GM18499 (cell line): ENCODE measurements around the gene VCPKMT.
"Not testable (repeated sequence)": the region's sequence is repeated elsewhere in the genome, so short reads cannot be mapped to it uniquely, and the experiment has no call there.

Experiments used
- ATAC-seq: cut with Tn5 transposase; IDR thresholded peaks from one replicate; pipeline ENCODE4 v1.9.1; 2021; ENCODE audit warnings: moderate number of reproducible peaks; ENCODE audit not compliant: insufficient read depth, unreplicated experiment

VCPKMT gene

DNA sequence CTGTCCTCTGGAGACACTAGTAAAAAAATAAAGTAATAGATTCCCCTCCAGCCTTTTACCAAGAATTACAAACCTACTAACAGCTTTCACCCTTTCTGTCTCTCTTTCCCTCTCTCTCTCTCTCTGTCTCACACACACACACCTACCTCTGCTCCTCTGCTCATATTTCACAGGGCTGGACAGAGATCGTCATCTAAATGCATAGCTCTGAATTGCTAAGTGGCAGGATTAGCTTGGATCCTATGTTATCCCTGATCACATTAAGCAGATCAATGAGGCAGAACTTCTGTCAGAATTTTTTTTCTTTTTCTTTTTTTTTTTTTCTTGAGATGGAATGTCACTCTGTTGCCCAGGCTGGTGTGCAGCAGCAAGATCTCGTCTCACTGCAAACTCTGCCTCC lies 22.9 kb downstream of the VCPKMT start:
- ATAC-seq = no peak

DNA sequence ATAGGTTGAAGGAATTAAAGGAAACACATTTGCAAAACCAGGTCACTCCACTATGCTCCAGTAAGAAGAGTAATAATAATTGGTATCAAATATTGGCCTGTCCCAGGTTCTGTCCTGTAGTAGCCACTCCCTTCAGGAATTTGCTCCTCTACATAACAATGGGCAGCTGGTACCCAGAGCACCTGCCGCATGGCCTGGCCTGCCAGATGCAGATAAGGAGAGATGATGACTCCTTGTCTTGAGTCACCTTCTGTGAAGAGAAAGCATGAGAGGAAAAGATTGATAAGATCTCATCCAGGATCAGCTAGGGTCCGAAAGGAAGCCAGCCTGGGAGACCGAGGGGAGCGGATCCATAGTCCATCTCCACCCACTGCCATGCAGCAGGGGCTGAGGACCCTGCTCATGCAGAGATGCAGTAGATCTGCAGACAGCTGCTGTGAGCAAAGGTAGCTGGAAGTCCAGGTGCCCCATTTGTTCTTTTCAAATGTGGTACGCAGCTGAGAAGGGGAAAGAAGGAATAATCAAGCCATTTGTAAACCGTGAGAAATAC lies 24.3 kb downstream of the VCPKMT start:
- no peak for ATAC-seq

DNA sequence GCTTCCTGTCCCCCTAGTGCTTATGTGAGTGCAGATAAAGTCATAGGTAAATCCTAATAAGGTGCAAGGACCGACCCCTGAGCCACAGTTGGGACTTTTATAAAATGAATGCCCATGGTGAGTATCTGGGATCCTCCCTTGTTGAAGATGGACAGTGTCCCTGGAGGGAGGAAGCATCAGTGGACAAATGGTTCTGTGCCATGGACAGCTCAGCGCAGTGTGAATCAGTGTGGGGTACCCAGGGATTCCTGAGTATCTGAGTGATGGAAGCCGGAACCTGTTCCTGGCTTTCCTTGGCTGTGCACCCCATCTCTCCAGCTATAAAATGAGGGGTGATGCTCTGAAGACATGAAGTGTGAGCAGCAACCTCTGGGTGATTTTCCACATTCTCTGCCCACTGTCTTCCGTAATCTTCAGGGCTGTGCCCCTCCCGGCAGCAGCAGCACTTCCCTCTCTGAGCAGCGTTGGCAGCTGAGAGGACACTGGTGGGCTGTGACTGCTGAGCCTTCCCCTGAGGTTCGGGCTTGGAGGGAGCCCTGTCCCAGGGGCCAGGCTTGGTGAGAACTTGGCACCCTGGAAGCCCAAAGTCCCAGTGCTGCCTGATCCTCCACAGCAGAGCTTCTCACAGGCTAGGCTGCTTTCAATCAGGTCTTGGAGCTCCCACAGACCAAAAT lies 25.0 kb downstream of the VCPKMT start:
- ATAC-seq = no peak

DNA sequence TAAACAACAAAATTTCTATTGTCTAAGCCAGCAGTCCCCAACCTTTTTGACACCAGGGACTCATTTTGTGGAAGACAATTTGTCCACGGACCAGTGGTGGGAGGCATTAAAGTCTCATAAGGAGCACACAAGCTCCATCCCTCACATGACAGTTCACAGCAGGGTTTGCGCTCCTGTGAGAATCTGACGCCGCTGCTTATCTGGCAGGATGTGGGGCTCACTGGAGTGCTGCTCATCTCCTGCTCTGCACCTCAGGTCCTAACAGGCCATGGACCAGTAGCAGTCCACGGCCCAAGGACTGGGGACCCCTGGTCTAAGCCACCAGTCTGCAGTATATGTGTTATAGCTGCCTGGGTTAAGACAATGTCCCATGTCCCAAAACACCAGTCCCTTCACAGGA lies 27.2 kb downstream of the VCPKMT start:
- ATAC-seq = no peak

DNA sequence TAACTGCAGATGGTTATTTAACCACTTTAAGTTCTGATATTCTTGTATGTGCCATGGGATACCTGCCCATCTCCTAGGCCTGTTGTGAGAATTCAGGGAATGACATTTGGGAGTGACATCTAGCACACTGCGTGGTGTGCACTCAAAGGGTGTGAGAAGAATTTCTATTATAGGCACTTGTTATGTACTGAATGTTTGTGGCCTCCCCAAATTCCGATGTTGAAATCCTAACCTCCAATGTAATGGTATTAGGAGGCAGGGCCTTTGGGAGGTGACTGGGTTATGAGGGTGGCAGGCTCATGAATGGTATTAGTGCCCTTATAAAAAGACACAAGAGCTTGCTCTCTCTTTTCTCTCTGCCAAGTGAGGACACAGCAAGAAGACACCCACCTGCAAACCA lies 27.6 kb downstream of the VCPKMT start:
- ATAC-seq = no peak

DNA sequence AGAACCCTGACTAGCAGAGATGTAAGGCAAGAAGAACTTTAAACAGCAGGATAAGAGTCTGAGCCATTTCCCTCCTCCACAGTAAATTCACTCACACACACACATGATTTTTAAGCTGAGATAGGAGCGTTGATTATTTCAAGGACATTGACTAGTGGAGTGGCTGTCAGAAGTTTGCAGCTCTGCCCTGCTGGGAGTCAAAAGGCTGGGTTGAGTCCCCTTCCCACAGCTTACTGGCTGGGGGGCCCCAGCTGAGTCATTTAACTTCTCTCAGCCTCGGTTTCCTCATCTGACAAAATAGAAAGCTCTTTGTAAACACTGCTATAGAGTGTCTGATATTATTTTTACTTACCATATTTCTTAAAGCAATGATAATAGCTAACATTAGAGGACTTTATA lies 28.3 kb downstream of the VCPKMT start:
- ATAC-seq = no peak

DNA sequence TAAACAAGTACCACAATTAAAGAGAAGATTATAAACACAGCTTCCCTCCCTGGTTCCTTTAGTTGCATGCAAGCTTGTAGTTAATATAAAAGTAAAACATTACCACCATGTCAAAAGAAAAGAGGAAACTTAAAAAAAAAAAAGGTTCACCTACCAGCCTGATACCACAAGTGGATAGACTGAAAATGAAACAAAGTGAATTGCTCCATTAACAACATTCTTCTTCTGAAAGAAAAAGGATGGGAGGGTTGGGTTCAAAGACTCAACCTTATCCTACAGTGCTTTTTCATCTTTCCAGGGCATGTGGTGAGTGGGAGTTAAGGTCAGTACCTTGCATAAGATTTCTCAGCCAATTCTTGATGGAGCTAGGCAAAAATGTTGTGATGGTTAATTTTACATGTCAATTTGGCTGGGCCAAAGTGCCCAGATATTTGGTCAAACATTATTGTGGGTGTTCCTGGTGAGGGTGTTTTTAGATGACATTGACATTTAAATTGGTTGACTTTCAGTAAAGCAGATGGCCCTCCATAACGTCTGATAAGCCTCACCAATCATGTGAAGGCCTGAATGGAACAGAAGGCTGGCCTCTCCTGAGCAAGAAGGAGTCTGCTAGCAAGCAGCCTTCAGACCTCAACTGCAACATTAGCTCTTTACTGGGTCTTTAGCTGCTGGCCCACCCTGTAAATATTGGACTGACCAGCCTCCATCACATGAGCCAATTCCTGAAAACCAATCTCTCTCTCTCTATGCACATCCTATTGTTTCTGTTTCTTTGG lies 28.8 kb downstream of the VCPKMT start:
- ATAC-seq = no peak

DNA sequence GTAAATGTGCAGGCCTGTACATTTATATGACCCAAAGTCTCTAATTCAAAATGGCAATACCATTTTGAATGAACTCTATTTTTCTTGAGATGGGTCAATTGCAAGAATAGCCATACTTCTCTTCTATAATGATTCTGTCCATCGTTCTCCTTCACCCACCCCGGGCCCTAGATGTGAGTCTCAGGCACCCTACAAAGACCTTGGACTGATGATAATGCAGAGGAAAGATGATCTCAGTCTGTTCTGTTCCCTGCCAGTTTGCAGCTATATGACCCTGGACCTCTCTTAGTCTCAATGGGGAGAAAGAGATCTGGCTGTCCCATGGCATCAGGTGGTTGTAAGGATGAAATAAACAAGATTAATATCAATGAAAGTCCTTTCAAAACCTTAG lies 30.1 kb downstream of the VCPKMT start:
- no peak for ATAC-seq

DNA sequence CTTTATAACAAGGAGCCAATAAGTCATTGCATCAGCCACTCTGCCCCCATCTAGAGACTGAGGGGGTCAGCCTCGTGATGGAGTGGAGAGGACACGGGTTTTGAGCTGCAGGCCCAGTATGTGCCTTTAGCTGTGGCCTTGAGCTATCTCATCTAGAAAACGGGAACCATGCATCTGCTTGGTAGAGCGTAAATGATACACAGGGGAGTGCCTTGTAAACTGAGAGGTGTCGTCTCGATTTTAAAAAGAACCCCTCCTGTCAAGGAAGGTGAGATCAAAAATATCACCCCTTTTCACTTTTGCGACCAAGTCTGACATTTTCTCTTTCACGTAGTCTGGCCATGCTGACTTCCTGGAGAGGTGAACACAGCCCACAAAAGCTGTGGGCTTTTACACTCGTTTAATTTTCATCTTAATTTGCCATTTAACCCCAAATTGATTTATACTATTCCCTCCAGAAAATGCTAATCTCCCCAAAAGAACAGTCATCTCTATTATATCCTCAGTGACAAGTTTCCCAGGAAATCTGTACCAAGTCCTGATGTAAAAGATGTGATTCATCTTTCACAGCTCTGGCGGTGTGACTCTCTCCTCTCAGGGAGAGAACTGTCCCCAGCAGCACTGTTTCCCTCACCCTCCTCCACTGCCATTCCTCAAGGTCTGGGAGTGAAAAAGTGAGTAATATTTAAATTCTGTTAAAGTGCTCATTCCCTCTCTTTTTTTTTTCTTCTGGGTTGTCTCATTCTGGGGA lies 30.6 kb downstream of the VCPKMT start:
- ATAC-seq = peak; percentile 49

DNA sequence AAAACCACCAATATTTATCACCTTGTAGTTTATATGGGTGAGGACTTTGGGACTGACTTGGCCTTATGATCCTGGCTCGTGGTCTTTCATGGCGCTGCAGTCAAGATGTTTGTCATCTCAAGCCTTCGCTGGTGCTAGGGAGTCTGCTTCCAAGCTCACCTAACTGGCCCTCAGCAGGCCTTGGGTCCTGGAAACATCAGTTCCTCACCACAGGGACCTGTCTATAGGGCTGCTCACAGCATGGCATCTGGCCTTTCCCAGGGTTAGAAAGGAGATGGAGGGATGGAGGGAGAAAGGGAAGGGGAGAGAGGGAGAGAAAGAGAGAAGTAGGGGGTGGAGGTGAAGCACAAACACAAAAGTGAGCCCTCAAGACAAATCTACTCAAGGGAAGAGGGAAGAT lies 31.7 kb downstream of the VCPKMT start:
- ATAC-seq = no peak

DNA sequence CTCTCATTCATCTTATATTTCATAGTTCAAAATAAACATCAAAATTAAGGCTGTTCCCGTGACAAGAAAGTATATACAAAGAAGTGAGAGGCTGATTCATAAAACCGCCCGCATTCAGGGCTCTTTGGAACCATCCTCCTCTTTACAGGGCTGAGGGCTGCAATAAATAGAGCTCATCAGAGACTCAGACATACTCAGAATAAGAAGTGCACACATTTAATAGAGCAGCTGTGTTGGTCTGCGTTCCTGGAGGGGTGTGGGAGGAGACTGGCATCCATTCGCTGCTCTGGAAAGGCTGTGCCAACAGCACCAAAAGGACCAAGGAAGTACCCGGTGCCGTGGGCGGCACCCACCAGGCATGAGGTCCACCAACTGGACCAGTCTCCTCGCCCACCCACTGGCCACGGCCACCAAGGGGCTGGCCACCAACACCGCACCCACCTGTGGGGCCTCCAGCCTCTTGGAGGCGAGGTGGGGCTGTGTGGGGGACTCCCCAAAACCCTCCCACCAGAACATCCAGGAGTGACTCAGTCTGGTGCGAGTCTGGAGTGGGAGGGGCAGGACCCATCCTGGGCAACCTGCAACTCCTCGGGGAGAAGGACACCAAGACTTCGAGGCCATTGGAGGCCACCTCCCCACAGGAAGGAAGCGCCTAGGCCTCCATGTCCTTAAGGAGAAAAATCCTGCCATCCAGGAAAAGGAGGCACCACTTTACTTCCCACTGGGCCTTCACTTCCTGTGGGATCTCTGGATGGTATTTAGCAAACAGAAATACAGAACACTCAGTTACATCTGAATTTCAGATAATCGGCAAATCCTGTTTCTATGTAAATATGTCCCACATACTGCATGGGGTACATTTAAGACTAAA lies 32.7 kb downstream of the VCPKMT start:
- peak; percentile 28 for ATAC-seq

DNA sequence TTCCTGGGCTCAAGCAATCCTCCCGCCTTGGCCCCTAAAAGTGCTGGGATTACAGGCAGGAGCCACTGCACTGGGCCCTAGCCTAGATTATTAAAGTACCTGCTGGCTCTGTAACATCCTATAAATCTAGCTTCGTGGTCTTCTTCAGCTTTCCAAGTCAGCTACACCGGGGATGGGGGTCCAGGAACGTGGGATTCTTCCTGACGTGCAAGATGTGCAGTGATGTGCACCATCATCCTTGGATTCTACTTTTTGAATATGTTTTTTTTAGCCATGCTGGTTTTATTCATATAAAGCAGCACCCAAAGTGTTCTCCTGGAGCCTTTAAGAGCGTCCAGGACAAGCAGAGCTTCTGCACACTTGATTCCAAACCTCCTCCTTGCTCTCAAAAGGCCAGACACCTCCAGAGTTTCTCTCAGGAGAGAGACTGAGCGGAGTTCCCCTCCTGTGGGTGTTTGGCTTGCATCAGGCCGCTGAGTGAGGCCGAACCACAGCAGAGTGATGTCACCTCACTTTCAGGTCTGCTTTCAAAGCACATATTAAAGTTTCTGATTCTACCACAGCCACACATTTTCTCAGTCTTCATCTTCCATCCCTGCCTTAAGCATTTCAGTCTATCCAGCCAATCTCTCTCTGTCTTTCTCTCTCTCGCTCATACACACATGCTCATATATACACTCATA lies 33.4 kb downstream of the VCPKMT start:
- peak; percentile 51 for ATAC-seq

DNA sequence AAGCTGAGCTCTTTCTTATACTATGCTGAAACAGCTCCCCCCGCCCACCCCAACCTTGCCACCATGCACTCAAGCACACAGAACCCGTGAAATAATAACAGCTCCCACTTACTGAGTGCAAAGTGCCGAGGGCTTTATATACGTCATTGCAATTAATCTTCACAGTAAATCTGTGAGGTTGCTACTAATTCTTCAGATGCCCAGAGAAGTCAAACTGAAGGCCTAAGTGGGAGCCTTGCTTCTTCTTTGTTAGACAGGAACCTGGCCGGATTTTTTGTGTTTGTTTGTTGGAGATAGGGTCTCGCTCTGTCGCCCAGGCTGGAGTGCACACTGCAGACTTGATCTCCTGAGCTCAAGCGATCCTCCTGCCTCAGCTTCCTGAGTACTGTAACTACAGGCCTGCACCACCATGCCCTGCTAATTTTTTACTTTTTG lies 34.0 kb downstream of the VCPKMT start:
- no peak for ATAC-seq

DNA sequence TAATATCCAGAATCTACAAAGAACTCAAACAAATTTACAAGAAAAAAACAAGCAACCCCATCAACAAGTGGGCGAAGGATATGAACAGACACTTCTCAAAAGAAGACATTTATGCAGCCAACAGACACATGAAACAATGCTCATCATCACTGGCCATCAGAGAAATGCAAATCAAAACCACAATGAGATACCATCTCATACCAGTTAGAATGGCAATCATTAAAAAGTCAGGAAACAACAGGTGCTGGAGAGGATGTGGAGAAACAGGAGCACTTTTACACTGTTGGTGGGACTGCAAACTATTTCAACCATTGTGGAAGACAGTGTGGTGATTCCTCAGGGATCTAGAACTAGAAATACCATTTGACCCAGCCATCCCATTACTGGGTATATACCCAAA lies 37.3 kb downstream of the VCPKMT start:
- ATAC-seq = not testable (repeated sequence)

DNA sequence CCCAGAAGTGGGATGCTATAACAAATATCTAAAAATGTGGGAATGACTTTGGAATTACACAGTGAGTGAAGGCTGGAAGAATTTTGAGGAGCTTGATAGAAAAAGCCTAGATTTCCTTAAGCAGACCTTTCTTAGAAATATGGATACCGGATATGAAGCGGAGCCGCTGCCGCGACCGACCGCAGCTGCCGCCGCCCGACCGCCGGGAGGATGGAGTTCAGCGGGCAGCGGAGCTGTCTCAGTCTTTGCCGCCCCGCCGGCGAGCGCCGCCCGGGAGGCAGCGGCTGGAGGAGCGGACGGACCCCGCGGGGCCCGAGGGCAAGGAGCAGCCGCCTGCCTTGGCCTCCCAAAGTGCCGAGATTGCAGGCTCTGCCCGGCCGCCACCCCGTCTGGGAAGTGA lies 42.7 kb downstream of the VCPKMT start:
- not testable (repeated sequence) for ATAC-seq

DNA sequence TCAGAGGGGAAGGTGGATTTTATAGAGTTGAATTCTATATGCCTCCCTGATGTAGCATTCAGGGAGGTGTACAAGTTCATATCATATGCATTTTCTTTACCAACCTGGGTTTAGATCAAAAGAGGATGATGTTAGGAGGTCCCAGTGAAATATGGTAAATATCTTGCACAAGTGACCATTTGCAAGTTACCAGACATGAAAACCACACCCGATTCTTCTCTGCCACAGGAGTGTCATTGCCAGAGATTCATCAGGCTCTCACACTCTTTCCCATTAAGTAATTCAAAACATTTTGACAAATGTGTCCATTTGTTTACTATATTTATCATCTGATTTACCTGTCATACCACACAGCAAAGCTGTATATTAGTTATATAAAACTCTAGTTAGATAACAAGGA lies 44.0 kb downstream of the VCPKMT start:
- no peak for ATAC-seq

DNA sequence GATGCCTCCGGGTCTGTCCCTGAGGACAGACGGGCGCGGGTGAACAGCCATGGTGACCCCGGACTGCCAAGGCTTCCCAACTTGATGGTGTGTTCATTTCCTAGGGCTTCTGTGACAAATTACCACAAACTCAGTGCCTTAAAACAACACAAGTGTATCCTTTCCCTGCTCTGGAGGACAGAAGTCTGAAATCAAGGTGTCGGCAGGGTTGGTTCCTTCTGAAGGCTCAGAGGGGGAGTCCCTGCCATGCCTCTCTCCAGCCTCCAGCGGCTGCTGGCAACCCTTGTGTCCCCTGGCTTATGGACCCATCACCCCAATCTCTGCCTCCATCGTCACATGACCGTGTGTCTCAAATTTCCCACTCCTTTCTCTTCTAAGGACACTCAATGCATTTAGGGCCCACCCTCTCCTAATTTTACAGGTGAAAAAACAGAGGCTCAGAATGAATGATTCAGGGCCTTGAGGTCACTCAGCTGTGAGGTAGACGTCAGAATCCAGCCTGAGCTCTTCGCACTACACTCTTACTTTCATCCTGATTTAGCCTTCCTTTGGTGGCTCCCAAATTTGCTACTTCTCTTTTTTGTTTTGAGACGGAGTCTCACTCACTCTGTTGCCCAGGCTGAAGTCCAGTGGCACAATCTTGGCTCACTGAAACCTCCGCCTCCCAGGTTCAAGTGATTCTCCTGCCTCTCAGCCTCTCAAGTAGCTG lies 45.4 kb downstream of the VCPKMT start:
- peak; percentile 48 for ATAC-seq

DNA sequence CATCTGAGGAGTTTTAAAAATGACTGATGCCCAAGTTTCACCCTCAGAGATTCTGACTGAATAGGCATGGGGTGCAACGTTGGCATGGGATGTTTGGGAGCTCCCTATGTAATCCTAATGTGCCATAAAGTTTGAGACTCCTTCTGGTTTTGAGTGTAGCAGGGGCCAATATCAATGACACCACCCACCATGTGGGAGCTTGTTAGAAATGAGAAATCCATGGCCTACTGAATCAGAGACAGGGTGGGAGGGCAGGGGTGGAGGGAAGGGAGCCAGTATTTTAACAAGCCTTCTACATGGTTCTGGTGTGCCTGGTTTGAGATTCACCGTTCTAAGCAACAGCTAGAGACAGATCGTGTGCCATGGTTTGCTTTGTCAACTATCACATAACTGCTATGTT lies 46.1 kb downstream of the VCPKMT start:
- no peak for ATAC-seq

DNA sequence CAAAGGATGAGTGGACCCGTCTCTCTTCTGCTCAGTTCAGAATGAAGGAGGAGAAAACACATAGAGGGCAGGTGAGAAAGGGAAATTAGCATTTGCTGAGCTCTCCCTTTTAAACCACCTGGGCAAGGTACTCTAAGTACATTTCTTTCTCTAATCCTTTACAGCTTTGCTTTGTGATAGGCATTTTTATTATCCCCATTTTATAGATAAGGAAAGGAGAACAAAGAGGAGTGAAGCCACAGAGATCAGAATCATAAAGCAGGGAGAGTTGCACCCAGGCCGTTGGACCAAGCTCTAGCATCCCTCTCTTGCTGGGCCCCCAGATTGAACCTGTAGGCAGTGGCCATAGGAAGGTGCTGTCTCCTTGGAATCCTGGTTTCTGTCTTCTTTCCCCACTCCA lies 47.0 kb downstream of the VCPKMT start:
- ATAC-seq = no peak
